ENCODE results near the gene HNRNPAB.

The HNRNPAB gene

GRCh38 chr5:178170455-178170854, 33.9 kb upstream of the HNRNPAB start:
- no peak for TF ChIP-seq CTCF (IDR thresholded peaks at IDR 0.05; ENCODE audit: insufficient read depth, low read depth, low read length, missing control alignments)
- DNase-seq (ENCODE audit: low read depth): no peak
- no peak overlapping the region for H3K4me3 ChIP-seq (ENCODE audit: low read length)

GRCh38 chr5:178174456-178174855, 29.9 kb upstream of the HNRNPAB start:
- H3K4me3 ChIP-seq (ENCODE audit: low read length): no peak overlapping the region
- TF ChIP-seq CTCF (IDR thresholded peaks at IDR 0.05; ENCODE audit: insufficient read depth, low read depth, low read length, missing control alignments): no peak
- no peak for DNase-seq (ENCODE audit: low read depth)

GRCh38 chr5:178176791-178177190, 27.5 kb upstream of the HNRNPAB start:
- H3K4me3 ChIP-seq (ENCODE audit: low read length): no peak overlapping the region
- TF ChIP-seq CTCF (IDR thresholded peaks at IDR 0.05; ENCODE audit: insufficient read depth, low read depth, low read length, missing control alignments): no peak
- DNase-seq (ENCODE audit: low read depth): no peak

GRCh38 chr5:178177569-178177968, 26.8 kb upstream of the HNRNPAB start:
- no peak for DNase-seq (ENCODE audit: low read depth)
- no peak overlapping the region for H3K4me3 ChIP-seq (ENCODE audit: low read length)
- no peak for TF ChIP-seq CTCF (IDR thresholded peaks at IDR 0.05; ENCODE audit: insufficient read depth, low read depth, low read length, missing control alignments)

- no peak for DNase-seq (ENCODE audit: low read depth)
- no peak overlapping the region for H3K4me3 ChIP-seq (ENCODE audit: low read length)
- no peak for TF ChIP-seq CTCF (IDR thresholded peaks at IDR 0.05; ENCODE audit: insufficient read depth, low read depth, low read length, missing control alignments)
These were observed 24.0 kb upstream of the HNRNPAB start for GRCh38 chr5:178180141-178180863.

GRCh38 chr5:178182158-178182876, 22.0 kb upstream of the HNRNPAB start:
- no peak for DNase-seq (ENCODE audit: low read depth)
- no peak for TF ChIP-seq CTCF (IDR thresholded peaks at IDR 0.05; ENCODE audit: insufficient read depth, low read depth, low read length, missing control alignments)
- no peak overlapping the region for H3K4me3 ChIP-seq (ENCODE audit: low read length)
